Middle frontal gyrus (tissue), 1 donor: ENCODE data around the gene PLAAT3.
"Not testable (repeated sequence)": the region's sequence is repeated elsewhere in the genome, so short reads cannot be mapped to it uniquely, and the experiment has no call there.

Source experiments
- DNase-seq: peaks from one replicate; pipeline ENCODE4 v3.0.0-alpha.2; 2015; ENCODE audit warnings: low spot score; ENCODE audit errors: extremely low spot score

Gene PLAAT3

DNA sequence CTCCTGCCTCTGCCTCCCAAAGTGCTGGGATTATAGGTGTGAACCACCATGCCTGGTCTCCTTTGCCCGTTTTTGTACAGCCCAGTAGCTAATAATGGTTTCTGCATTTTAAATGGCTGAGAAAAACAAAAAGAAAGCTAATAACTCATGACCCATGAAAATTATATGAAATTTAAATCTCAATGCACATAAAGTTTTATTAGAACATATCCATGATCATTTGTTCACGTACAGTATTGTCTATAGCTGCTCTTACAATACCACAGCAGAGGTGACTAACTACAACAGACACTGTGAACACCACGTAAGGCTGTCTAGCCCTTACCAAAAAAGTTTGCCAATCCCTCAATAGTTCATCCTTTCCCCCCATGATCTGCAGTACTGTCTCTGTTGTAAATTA, 44.7 kb downstream of the PLAAT3 start:
- DNase-seq, result no peak

DNA sequence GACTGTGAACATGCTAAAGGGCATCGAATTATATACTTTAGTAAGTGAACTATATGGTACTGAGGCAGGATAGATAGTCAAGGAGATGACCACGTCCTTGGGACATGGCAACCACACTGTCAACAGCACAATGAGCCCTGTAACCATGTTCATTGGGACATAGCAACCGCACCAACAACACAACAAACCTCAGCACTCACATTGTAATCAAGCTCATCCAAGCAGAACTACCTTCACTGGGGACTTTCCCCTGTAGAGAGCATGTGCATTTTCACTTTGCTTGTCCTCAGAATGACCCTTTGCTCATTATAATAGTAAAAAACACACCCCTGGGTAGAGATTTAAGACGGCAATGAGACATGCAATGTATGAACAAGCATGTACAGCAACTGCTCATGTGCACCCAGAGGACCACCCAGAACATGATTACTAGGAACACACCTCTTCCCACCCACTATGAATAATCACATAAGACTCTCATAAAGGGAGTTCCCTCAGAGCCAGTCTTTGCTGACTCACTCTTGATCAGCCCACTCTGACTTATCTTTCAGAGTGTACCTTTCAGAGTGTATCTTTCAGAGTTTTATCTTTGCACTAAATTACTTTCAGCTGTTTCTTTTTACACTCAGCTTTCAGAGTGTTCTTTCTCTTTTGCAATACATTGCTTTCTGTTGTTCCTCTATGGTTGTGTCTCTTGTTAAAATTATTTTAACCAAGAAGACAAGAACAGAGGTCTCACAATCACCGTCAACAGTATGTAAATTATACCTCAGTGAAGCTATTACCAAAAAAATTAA, 47.0 kb downstream of the PLAAT3 start:
- DNase-seq, result no peak

DNA sequence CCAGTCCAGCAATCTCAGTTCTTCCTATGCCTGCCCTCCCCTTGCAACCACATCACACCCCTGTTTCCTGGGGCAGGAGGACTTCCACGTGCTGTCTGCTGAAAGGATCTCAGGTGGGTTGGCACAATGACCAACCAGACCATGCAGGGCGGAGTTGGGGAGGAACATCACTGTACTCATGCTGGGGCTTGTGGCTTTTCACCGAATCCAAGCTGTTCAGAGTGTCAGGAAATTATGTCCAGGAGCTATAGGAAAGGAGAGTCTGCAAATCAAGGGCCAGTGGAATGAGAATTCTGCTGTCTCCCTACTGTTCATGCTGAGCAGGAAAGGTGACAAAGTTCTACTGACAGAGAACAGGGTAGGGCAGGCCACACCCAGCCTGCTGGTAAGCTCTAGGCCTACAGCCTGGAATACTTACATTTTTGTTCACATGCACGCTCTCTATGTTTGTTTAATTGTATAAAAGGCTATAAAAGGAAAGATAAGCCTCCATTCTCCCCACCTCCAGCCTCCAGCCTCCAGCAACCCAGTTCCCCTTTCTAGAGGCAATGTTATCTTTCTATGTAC, 49.4 kb downstream of the PLAAT3 start:
- no peak for DNase-seq

DNA sequence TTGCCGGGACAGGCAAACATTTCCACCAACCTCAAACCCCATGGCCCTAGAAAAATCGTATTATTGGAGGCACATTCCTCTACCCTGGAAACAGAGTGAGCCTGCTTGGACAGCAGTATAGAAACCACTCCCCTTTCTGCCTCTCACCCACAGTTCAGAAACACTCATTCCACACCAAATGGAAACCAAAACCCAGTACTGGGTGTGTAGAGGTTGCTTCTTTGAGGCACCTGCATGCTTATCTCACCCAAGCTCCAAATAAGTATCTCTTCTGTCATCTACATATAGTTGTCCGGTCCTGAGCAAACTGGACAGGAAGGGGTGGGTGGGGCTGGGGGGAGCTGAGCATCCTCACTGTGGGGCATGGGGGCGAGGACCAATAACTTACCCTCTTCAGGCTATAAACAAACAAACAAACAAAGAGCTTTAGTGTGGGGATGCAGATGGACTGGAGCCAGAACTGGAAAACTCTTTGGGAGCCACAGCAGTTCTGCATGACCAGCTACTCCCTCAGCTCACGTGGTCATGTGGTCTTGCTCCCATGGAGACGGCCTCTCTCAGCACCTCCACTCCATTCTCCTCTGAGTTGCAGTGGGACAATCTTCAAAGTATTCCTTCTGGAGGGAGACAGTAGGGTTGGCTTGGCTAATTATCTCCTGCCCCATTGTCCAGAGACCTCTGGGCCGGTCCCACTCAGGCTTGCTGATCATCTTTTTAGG, 50.0 kb downstream of the PLAAT3 start:
- DNase-seq, result no peak

DNA sequence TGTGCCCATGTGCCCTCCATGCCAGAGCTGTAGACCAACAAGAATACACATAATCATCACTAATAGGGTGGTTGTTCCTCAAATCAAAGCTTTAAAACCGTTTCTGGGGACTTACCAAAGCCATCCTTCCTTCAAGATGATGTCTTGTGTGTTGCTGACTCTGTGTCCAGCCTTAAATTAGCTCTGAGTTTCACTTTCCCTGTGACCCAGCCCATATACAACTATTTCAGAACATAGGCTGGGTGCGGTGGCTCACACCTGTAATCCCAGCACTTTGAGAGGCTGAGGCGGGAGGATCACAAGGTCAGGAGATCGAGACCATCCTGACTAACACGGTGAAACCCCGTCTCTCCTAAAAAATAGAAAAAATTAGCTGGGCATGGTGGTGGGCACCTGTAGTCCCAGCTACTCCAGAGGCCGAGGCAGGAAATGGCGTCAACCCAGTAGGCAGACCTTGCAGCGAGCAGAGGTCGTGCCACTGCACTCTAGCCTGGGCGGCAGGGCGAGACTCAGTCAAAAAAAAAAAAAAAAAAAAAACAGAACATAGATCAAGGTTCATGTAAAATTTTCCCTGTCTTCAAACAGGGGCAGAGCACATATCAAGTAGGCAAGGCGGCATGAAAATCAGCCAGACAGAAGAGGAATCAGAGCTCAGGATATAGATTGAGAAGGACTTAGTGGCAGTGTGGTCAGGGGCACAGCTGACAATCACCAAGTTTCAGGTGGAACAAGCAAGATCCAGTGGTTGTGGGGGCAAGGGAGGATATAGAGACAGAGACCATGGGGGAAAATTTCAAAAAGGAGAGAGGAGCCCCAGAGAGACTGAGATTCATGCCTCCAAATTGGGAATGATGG, 50.8 kb downstream of the PLAAT3 start, which contains the start of gene PLAAT2:
TSS of gene PLAAT2 (minus strand) at position 179 of the 855 bp plus-strand sequence. CDS start at position 124, 55 bp downstream.
- no peak for DNase-seq

DNA sequence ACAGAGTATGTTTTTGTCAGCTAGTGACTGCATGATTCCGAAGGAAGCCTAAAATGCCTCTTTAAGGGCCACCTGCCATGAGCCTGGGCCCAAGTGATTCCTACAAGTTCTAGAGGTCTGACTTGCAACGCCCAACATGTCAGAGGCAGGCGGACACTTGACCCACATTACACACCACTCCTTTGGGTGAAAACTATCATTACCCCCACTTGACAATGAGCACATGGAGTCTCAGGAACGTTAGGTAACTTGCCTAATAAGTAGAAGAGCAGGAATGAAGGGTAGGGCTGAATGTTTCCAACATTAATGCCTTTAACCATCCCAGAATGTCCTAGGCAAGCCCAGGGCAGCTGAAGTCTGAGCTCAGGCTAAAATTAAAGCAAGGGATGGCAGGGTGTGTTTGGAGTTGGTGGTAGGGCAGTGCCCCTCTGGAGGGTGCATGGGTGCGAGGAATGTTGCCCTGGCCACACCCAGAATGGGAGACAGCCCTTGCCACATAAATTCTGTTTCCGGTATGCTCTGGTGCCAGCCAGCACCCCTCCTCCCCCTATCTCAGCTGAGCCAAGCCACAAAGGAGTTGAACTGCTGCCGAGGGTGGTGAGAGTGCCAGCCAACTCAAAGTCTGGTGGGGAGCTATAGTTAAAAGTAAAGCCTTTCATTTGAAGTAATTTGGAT, 53.6 kb downstream of the PLAAT3 start:
- no peak for DNase-seq

DNA sequence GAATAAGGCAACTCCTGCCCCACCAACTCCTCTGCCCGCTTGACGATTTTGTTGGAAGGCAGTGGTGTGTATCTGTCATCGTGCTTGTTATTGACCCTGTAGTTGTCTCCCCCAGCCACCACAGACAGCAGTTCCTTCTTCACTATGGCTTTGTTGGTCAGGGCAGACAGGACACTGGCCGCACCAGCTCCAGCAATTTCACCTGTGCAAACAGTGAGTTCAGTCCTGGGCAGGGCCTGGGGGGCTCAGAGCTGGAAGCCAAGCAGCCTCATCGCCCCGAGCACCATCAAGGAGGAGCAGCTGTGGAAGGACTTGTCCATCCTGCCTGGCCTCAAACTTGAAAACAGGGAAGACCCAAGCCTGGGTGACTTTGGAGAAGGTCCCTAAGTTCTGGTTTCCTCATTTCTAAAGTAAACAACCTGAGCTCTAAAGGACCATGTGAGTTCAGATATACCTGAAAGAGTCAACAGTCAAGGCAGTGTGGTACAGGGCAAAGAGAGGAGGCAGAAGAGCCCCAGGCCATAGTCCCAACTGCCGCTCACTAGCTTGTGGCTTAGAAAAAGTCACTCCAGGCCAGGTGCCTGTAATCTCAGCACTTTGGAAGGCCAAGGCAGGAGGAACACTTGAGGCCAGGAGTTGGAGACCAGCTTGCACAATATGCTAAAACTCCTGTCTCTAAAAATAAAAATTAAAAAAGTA, 55.6 kb downstream of the PLAAT3 start:
- DNase-seq, result no peak

DNA sequence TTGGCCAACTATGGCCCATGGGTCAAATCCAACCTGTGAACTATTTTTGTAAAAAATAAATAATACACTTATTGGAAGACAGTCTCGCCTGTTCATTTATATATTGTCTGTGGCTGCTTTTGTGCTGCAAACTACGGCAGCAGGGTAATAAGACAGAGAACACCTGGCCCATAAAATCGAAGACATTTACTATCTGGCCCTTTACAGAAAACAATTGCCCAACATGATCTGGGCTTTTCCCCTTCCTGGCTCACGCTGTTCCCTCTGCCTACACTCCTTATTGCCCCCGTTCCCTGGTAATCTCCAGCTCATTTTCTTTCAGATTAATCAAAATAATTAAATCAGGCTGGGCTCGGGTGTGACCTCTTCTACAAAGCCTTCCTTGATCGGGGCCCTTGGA, 56.7 kb downstream of the PLAAT3 start:
- DNase-seq, result no peak

DNA sequence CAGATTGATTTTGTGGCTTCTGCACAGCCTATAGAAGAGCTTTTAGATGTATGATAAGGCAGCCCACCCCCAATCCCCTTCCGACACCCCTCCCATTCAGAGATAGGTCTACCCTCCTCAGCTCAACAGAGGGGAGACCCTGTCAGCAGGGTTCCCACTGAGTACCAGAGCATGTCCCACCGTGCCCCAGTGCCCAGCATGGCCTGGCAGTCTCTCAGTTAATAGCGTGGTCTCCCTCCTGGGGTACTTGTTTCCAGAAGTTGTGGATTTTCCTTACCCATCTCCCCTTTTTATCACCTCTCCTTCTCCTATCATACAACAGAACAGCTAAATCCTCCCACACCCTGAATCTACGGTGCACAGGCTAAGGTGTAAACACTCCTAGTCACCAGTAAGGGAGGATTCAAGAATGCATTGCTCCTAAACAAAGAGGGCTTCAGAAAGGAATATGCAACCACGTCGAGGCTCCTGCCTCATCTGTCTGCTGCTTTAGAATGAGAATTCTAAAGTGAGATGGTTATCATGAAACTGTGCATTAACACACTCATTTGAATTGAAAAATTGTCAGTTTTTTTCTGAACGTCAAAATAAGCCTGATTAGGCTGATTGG, 57.7 kb downstream of the PLAAT3 start:
- DNase-seq, result no peak

DNA sequence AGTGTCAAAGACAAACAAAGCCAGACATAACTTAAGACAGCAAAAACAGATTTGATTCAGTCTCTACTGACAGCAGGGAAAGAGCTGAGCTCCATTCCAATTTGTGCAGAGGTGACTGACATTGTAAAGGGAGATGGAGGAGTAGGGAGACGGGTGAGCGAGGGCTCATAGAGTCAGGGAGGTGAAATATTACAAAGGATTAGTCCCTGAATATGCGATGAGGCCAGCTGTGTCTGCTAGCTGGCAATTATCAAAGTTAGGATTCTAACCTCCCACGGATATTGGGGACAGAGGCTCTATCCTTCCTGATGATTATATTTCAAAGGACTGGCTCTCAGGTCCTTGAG, 59.4 kb downstream of the PLAAT3 start:
- no peak for DNase-seq

DNA sequence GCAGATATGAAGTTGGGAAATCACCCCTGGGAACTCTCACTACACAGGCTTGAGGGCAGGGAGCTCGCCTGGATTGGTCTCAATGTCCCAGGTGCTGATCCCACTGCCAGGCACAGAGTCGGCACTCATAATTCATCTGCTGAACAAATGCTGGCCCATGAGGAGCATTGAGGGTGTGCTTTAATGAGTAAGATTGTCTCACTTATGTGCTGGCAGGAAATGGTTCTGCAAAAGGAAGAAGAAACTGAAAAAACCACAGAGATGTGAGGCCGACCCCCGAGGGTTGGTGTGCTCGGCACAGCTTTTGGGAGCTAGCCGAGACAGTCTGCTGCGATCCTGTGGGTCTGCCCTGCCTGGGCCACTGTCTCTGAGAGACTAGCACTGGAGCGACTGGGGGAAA, 60.5 kb downstream of the PLAAT3 start:
- no peak for DNase-seq

DNA sequence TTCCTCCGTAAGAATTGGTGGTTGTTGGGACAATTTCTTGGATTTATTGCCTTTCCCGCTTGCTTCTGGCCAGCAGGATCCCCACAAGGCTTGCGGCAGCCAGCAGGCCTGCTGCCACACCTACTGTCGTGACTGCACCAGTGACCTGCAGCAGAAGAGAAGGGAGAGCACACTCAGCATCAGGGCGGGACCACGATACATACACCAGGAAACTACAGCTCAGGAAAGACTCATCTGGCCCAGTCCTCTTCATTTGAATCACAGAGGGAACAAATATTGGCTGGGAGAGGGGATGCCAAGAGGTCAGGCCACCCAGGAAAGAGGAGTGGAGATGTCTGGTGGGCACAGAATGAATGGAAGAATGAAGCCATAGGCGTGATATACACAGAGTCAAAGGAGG, 61.3 kb downstream of the PLAAT3 start:
- no peak for DNase-seq

DNA sequence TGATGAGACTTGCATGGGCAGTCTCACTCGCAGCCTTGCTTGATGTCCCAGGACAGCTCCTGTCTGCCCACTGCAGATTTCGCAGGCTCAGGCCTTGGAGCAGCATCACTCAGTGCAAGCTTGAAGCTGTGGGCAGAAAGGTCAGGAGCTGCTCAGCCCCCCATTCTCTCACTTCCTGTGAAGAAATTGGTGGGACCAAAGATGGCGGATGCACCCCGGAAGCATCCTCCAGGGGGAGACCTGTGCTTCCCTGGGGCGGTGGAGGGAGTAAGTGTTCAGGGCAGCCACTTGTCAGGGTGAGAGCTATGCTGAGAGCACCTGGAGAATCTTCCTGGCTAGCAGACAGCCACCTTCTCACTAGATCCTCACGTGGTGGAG, 62.4 kb downstream of the PLAAT3 start:
- DNase-seq, result no peak

DNA sequence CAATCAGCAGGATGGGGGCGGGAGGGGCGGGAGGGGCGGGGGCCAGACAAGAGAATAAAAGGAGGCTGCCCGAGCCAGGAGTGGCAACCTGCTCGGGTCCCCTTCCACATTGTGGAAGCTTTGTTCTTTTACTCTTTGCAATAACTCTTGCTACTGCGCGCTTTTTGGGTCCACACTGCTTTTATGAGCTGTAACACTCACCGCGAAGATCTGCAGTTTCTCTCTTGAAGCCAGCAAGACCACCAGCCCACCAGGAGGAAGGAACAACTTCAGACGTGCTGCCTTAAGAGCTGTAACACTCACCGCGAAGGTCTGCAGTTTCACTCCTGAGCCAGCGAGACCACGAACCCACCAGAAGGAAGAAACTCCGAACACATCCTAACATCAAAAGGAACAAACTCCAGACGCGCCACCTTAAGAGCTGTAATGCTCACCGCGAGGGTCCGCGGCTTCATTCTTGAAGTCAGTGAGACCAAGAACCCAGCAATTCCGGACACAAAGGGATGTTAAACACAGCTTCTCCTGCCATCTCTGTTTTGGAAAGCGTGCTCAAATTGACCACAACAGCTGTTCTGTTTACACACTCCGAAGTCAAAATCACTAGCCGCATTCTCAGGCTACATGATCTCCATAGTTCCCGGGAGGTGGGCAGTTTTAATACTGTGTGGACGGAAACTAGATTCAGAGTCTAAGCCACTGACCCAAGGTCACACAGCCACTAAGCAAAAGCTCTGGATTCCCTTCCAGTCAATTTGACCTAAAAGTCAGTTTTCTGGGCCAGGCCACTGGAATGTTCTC, 62.9 kb downstream of the PLAAT3 start:
- DNase-seq, result no peak

DNA sequence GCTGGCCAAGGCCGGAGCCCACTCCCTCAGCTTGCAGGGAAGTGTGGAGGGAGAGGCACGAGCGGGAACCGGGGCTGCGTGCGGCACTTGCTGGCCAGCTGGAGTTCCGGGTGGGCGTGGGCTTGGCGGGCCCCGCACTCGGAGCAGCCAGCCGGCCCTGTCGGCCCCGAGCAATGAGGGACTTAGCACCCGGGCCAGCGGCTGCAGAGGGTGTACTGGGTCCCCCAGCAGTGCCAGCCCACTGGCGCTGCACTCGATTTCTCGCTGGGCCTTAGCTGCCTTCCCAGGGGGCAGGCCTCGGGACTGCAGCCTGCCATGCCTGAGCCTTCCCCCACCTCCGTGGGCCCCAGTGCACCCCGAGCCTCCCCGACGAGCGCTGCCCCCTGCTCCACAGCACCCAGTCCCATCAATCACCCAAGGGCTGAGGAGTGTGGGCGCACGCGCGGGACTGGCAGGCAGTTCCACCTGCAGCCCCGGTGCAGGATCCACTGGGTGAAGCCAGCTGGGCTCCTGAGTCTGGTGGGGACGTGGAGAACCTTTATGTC, 64.0 kb downstream of the PLAAT3 start:
- DNase-seq, result not testable (repeated sequence)

DNA sequence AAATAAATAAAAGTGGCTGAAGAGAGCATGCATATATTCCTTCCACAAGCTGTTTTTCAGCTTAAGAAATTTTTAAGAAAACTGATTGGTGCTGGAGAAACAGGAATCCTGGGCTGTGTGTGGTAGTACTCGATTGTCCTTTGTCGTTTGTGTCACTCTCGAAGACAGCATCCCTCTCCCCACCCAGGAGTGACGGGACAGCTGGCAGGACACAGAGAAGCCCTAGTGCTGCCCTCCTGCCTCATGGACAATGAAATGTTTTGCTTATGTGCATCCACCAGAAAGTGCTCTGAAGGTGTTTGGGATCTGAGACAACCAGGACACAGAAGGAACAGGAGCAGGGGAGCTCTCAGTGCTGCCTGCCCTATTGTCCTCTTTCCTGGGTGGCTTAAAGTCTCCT, 64.8 kb downstream of the PLAAT3 start:
- DNase-seq, result no peak

DNA sequence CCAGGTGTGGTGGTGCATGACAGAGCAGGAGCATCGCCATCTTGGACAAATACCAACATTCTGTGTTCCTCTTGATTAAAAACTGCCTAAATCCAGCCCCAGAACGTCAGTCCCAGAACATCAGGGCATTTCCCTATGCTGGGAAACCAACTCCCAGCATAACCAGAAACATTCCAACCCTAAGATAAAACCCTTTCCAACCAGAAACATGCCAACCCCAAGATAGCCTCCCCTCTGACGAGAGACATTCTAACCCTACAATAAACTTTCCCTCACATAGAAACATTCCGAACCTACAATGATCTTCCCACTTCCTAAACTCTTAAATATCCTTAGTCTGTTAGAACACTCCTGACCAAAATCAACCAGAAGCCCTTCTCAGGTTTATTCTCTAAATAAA, 66.1 kb downstream of the PLAAT3 start:
- DNase-seq, result no peak

DNA sequence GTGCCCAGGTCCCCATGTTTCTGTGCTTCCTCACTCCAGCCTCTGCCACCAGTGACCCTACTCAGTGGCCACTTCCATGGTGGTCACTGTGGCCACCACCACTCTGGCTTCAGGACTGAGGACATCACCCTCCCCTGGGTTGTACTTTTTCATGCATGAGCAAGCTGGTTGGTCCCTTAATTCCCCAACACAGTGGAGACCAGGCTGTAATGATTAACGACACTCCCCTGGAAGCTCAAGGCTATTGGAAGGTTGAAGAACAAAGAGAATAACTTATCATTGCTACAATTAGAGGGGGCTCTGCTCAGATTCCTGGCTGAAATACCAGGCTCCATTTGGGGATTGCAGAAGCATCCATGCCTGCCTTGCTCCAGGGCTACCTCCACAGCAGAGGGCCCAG, 67.2 kb downstream of the PLAAT3 start:
- no peak for DNase-seq

DNA sequence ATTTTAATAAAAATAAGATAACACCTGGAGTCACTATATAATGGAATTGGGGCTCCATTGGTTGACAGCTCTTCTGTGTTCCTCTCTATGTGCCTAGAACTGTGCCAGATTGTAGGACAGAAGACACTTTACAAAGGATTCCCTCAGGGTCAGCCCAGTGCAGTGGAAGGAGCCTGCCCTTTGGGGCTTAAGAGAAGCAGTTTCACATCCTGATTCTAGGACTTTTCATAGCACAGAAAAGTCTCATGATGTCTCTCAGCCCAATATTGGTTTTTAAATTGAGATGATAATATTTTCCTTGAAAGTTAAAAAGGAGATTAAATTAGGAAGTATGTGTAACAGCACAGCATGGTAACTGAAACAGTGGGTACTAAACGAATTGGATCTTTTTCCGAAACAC, 70.5 kb downstream of the PLAAT3 start:
- no peak for DNase-seq
